GM19328 (cell line): ENCODE data around the gene PYGB.
"Not testable (repeated sequence)": the region's sequence is repeated elsewhere in the genome, so short reads cannot be mapped to it uniquely, and the experiment has no call there.

Source experiments
- ATAC-seq: cut with Tn5 transposase; IDR thresholded peaks from one replicate; pipeline ENCODE4 v1.9.1; 2021; ENCODE audit warnings: mild to moderate bottlenecking, moderate library complexity; ENCODE audit not compliant: unreplicated experiment

Gene PYGB

DNA sequence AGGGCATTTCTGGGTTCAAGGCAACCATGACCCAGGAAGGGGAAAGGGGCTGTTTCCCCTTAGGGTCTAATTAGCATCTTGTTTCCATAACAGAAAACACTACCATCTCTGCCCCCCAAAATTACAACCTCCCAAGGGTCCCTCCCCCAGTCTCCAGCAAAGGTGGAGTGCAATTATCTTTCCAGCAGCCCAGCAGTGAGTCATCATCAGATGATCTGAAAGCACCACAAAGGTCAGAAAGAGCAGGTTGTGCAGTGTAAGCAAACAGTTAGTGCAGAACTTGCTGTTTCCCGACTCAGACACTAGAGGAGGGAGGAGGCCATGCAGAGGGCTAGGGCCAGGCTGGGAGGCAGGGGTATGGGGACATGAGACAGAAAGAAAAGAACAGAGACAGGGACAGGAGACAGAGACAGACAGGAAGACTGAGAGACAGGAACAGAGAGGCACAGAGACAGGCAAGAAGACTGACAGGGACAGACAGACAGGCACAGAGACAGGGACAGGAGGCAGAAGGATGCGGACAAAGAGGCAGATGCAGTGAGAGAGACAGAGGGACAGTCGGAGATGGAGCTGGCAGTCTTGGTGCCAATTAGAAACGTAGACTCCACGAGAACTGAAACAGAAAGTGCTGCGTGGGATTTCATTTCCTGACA, 62.5 kb downstream of the PYGB start:
- peak; percentile 77 for ATAC-seq

DNA sequence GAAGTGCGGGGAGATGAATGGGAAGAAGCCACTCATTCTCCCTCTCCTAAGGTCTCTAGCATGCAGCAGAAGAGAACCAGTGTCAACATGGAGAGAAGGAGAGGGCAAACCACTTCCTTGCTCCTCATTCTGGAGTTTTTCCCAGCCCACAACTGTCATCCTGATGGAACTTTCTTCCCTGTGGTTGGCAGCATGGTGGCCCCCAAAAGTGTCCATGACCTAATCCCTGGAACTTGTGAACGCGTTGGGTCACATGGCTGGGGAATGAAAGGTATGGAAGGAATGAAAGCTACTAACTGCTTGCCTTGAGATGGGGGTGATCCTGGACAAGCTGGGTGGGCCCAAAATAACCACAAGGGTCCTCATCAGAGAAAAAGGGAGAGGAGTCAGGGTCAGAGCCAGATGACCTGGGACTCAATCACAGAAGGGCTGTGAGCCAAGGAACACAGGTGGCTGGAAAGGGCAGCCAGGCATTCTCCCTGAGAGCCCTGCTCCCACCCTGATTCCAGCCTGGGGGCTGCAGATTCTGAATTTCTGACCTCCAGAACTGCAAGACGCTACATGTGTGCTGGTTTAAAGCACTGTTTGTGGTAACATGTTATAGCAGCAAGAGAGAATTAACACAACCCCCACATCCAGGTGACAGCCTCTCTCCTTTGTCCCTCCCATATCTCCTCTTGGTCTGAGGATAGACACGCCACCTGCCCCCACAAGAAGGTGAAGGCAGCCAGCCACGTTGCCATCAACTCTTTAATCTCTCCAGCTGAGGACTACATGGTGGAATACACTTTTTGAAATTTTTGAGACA, 63.2 kb downstream of the PYGB start:
- ATAC-seq = no peak

DNA sequence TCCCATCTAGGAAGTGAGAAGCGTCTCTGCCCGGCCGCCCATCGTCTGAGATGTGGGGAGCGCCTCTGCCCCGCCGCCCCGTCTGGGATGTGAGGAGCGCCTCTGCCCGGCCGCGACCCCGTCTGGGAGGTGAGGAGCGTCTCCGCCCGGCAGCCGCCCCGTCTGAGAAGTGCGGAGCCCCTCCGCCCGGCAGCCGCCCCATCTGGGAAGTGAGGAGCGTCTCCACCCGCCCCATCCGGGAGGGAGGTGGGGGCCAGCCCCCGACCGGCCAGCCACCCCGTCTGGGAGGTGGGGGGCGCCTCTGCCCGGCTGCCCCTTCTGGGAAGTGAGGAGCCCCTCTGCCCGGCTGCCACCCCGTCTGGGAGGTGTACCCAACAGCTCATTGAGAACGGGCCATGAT, 64.8 kb downstream of the PYGB start:
- not testable (repeated sequence) for ATAC-seq

DNA sequence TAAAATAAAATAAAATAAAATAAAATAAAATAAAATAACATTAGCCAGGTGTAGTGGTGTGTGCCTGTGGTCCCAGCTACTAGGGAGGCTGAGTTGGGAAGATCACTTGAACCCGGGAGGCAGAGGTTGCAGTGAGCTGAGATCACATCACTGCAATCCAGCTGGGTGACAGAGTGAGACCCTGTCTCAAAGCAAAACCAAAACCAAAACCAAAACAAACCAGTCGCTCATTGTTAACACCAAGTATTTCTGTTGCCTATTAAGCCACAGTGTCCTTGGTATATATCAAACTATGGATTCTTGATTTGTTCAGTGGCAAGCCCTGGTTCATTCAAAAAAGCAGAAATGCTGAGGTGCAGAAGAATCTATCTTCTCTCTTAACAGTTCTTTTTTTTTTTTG, 65.7 kb downstream of the PYGB start:
- no peak for ATAC-seq

DNA sequence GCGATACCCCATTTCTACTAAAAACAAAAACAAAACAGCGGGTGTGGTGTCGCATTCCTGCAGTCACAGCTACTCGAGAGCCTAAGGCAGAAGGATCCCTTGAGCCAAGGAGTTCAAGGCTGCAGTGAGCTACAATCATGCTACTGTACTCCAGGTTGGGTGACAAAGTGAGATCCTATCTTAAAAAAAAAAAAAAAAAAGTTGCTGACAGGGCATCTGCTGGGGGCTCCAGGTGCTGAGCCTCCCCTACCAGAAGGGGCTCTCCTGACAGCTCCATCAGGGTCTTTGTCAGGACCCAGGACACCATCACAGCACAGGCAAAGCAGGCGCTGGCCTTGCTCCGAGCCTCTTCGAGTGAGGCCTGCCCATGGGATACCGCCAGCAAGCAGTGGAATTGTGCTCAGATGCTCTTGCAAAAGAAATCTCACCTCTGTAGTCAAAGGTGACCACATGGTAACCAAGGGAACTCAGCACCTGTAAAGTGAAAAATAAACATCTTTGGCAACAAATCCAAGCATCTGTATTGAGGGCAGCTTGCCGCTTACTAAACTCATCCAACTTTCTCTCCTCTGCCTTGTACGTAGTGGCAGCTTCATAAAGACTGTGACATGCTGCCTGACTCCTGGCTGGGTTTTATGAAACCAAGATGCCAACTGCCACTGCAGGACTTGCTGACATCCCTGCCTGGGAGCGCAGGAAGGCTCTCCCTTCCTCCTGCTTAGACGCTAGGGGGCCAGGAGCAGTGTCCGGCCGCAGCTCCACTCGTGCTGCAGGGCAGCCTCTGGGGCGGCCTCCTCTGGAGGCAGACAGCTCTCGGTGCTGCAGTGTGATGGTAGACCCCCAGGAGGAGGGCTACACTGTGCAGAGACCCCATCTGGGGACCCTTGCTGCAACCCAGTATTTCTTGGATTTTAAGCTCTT, 66.9 kb downstream of the PYGB start:
- no peak for ATAC-seq

DNA sequence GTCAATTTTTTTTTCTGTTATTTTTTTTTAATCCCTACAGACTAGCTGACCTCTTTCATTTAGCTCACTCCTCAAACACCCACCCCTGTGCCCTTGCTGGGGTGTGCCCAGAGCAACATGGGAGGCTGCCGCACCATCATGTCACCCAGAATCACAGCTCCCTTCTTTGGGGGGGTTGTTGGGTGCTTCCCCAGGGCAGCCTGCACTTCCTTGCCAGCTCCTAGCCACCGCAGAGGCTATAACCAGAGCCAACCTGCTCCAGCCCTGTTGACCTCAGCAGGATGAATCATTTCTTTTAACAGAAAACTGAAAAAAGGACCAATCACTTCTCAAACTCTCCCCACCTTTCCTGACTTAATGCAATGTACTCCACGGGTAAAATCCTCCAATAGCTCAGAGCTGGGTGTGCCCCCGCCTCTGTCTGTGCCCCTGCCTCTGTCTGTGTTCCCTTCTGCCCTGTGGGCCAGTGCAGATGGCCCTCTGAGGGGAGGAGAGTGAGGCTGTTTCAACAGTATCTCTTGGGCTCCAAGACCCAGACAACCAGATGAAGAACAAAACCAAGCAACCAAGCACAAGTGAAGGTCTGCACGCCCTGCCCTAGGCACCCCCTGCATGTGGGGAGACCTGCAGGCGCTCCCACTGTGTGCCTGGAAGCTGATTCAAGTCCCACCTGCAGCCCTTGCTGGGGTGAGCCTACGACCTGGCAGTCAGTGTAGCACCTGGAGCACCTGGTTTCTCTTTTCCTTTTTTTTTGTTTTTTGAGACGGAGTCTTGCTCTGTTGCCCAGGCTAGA, 67.7 kb downstream of the PYGB start:
- ATAC-seq = no peak

DNA sequence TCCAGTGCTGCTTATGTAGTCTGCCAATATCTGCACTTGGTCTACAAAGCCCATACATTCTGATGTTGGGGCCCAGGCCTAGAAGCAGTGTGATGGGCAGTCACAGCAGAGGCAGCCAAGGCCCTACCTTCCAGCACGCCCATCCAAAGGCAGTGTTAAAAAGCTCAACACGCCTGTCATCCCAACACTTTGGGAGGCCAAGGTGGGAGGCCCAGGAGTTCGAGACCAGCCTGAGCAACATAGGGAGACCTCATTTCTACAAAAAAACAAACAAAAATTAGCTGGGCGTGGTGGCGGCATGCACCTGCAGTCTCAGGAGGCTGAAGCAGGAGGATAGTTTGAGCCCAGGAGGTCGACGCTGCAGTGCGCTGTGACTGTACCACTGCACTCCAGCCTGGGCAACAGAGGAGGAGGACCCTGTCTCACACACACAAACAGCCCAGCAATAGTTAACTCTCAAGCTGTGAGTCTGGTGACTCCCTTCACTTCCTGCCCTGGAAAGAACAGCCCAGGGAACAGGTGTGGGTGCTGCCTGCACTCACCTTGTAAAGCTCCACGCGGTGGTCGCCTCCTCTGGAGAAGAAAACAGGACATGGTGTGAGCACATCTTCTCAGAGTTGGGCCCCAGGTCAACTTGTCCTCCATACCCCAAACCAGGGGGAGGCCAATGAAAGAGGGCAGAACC, 68.8 kb downstream of the PYGB start:
- ATAC-seq = no peak

DNA sequence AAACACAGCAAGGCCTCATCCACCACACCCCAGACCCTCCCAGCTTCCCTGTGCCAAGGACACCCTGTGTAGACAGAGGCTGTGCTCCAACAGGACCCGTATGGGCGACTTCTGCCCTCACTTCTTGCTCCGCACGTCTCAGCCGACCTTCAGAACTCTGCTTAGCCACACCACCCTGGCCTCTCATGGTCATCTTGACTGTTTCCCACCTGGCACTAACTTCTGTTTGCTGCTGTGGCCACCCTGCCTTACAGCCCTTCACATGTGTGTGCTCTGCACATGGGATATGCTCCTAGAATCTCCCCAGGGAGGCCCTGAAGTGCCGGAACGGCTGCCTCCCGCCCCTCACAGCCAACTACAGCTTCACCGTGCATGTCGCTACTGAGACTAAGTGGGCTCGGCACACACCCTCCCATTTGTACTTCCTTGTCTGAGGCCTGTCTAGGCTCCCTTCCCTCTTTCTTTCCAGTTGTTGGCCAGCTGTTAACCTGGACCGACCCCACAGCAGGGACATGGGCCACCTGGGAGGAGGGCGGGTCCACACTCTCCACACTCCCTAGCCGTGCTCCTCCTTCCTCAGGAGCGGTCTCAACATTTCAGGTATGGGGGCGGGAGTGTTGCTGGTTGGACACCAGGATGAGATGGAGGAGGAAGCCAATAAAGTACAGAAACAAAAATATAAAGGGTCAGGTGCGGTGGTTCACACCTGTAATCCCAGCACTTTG, 69.6 kb downstream of the PYGB start:
- ATAC-seq = no peak

DNA sequence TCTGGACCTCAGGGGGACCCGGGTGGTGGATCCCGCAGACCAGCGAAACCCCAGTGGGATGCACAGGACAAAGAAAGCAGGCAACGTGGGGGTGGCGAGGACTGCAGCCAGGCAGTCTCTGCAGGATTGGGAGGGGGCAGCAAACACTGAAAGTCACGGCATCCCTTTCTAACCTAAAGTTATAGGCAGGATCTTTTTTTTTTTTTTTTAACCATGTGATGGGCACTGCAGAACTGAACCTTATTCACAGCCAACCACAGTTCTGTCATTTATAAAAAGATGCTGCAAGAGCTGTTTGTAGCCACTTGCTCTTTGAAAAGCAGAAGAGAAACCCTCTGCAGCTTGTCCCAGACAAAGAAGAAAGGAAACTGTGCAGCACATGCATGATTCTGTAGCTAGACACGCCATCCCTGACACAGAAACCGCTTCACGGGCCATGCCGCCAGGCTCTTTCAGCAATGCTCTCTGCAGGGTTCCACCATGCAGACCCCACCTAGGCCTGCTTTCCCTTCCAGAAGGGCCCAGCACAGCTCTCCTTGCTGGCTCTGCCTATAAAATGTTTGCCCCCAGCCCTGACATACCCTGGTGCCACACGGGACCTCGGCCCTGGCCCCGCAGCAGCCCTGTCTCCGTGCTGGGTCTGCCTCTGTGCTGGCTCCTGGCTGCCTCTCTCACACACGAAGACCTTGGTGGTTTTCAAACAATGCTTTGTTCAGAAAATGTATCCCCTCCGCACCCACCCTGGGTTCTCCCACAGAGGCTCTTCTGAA, 70.8 kb downstream of the PYGB start:
- ATAC-seq = peak; percentile 91

DNA sequence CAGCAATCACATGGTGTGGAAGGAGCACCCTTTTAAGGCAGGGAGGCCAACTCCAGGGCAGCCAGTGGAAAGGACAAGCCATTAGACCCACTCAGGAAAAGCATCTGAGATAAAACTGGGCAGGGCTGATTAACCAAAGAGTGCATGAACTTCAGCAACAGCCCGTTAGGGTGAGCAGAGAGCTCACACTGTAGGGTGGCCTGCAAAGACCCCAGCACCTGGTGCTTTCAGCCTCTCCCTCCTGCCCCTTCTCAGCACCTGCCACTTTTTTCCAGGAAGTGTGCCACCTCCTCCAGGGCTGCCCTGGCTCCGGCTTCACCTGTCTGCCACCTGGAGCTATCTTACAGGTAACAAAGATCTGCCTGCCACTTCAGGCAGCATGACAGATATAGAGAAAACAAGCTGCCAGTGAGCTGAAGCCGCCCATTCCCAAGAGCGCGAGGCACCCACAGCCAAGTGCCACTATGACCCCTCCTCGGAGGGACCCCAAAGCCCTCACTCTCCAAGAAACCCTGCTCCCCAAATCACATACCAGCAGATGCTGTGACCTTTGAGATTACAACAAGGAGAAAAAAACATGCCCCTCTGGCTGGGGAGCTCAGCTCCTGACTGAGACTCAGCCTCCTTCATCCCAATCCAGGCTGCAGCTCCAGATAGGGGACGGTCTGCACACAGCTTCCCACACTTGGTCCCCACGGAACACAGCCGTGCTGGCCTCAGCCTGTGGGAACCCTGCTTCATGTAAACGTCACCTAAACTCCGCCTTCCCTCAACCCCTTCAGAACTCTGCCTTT, 71.6 kb downstream of the PYGB start:
- ATAC-seq = no peak

DNA sequence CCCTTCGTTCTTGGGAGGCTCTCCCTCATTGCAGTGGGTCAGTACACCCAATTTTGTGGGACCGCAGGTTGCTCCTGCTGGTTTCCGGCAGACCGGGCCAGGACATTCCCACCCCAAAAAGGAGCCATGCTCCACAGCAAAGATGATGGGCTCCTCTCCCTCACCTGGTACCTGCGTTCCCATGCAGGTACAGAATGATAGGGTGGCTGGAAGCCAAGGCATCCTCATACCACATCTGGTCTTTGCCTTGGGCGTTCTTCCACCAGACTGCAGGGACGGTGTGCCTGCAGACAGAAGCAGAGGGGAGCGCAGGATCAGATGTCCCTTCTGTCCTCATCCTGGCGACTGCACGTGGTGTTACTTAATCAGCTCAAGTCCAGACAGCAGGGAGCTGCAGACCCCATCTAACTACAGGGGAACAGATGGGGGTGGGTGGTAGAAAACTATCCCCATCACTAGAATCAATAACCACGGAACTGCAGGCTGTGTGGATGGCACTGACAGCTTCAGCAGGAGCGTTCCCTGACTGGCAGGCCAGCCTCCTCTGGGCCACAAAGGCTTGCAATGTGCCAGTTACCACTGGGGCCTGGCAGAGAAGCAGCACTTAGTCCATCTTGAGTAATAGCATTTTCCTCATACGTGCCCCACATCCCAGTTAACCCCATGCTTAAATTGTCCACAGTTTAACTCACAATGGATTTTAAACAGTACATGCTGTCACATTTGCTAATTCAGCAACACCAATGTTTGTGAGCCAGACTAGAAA, 72.3 kb downstream of the PYGB start:
- no peak for ATAC-seq

DNA sequence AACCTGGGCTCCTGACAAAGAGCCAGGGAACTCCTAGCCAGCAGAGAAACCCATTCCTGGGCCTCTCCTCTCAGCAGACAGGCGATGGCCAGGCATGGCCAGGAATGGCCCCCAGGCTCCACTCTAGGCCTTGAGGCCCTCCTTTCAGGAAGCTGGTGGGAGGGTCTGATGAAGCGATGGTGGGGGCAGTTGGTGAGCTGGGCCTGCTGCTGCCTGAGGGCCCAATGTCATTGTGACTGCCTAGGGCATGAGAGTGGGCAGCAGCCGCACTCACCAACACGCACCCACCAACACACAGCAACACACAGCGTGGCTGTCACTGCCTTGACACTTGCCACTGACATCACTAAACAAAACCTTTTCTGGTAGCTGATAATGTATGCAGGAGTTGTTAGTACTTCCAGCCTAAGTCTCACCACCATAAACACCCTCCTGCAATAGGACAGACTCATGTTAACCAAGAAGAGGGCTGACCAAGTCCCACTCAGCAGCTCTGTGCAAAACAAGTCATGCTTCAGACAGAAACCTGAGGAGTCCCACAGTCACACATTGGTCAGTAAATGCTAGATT, 73.5 kb downstream of the PYGB start:
- no peak for ATAC-seq

DNA sequence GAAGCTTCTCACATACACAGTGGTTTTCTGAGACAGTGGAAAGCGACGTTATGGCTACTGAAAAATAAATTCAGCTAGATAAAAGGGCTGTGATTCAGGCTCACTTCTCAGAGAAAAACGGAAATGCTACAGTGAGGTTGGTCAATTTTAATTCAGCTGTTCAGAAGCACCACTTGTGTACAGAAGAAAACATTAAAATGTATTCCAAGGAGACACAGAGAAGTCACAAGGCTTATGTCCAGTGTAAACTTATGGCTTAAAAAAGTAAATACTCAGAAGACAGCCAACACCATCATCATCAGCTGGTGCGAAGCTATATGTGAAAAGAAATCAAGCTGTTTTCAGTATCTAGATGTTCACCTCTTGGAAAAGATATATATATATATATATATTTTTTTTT, 74.1 kb downstream of the PYGB start:
- ATAC-seq = no peak

DNA sequence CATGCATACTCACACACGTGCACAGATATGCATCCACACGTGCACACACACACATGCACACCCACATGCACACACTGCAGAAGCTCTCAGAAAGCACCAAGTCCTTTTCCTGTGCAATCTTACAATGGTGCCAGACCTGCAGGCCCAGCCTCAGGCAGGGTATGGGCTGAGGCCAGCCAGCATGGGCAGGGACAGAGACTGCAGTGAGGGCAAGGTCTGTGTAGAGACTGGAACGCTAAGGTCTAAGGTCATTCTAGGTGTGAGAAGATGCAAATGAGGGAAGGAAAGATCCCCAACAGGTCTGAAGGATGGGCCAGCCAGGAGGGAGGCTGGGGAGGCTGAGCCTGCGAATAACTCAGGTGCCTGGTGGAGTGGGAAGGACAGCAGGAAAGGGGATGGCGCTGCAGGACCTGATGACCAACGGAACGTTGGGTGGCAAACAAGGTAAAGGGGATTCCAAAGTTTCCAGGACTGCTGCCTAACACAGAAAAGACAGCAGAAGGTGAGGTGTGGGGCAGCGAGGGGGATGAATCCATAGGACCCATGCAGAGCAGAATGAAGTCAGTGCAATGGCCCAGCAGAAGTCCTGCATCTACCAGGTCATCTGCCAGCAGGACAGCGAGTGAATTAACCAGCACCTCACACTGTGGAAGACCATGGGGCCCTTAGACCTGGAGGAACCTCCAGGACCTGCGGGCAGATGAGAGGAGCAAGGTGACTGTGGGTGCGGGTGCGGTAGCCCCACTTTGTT, 75.8 kb downstream of the PYGB start:
- no peak for ATAC-seq

DNA sequence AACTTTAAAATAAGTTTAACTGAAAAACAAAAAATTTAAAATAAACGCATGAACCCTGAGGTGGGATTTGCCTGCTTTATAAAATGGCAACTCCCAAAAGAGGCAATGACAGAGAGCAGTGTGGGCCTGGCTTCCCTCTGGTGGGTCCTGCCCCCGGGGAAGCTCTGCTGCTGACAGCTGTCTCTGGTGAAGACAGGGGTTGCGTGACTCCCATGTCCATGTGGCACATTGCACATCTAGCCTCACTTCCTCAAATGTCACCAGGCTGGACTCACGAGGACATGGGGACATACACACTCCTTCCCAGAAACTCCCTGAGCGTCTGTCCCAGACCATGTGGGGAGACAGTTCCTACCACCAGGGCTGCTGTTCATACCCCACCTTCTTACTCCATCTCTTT, 76.5 kb downstream of the PYGB start:
- ATAC-seq = no peak

DNA sequence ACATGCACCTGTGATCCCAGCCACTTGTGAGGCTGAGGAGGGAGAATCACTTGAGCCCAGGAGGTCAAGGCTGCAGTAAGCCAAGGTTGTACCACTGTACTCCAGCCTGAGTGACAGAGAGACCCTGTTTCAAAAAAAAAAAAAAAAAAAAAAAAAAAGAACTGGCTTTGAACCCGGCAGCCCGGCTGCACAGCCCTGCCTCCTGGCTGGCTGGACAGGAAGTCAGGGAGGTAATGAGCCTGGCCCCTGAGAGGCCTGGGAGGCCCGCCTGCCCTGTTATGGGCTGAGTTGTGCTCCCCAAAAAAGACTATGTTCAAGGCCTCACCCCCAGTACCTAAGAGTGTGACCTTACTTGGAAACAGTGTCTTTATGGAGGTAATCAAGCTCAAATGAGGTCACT, 77.2 kb downstream of the PYGB start:
- no peak for ATAC-seq
